GM12891 (cell line): Measurements from ENCODE around the gene FAM181A.

Source experiments
- POLR2A ChIP-seq: IDR thresholded peaks from 2 replicates; pipeline ENCODE4 v1.6.1; 2011; ENCODE audit warnings: low read depth, low read length, control low read depth
- POLR2AphosphoS5 ChIP-seq: IDR thresholded peaks from 2 replicates; pipeline ENCODE4 v1.6.1; 2011; ENCODE audit warnings: low read depth, low read length, control low read depth

DNA sequence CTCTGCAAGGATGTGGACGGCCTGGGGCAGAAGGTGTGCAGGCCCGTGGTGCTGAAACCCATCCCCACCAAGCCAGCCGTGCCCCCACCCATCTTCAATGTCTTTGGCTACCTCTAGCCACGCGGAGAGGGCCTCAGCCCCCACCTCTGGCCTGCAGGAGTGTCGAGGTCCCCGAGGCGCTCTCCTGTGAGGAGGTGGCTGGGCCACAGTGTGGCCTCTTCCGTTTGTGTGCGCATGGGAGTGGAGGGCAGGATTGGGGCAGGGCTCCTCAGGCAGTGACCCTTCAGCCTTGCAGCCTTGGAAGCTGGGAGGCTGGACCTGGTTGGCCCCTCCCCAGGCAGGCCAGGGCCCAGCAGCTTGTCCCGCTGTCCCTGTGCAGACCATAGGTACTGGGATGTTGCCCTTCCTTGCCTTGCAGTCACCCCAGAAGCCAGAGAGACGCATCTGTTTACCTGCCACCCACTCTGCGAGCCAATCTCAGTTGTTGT, 1.9 kb downstream of the FAM181A start:
- TF ChIP-seq POLR2A = no peak
- TF ChIP-seq POLR2AphosphoS5 = no peak
